Measurements from ENCODE around the gene BAZ2B. TPM values are rescaled to one million over a fixed set of nuclear protein-coding genes. Genes with fewer than 3 reads are reported as not detected.
A peak's percentile ranks its signal among the peaks of the same experiment; 100 is the strongest.

BAZ2B gene
- total RNA-seq, 3 donors from 2014 or later, result 58.9 to 98.1 (median 72.5) TPM

DNA sequence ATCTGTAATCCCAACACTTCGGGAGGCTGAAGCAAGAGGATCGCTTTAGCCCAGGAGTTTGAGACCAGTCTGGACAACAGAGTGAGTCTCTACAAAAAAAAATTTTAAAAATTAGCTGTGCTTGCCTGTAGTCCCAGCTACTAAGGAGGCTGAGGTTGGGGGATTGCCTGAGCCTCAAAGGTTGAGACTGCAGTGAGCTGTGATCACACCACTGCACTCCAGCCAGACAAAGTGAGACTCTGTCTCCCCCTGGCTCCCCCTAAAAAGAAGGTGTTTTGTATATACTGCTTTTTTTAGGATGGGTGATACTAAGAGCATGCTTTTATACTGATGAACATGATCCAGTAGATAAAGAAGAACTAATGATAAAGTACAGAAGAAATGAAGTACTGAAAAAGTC, 145.0 kb downstream of the BAZ2B start:
- H3K4me1 ChIP-seq (ENCODE audit: low read depth), result no peaks in the 10 kb centered on the region
- intact Hi-C loops (cut with DNase I, micrococcal nuclease), result no loop called here
- TF ChIP-seq CTCF (IDR thresholded peaks at IDR 0.05), result no peak
- H3K36me3 ChIP-seq (ENCODE audit: low read depth), result no peaks in the 10 kb centered on the region
- H3K9me3 ChIP-seq, result no peaks in the 10 kb centered on the region
- ATAC-seq (no peak), DNase-seq (no peak)
- H3K4me3 ChIP-seq, result no peak overlapping the region

- no peak for DNase-seq
- TF ChIP-seq CTCF (IDR thresholded peaks at IDR 0.05), result no peak
- H3K4me3 ChIP-seq, result no peak overlapping the region
- ATAC-seq, result no peak
- no peaks in the 10 kb centered on the region for H3K36me3 ChIP-seq (ENCODE audit: low read depth)
- H3K4me1 ChIP-seq (ENCODE audit: low read depth), result no peaks in the 10 kb centered on the region
- intact Hi-C loops (cut with DNase I, micrococcal nuclease), result no loop called here
- no peaks in the 10 kb centered on the region for H3K9me3 ChIP-seq
These were observed 148.1 kb downstream of the BAZ2B start for GRCh38 chr2:159468257-159468656.

GRCh38 chr2:159462961-159463360, 153.4 kb downstream of the BAZ2B start:
- peaks cover 7% of the 10 kb centered on the region for H3K4me1 ChIP-seq (ENCODE audit: low read depth)
- ATAC-seq (no peak), DNase-seq (no peak)
- no peaks in the 10 kb centered on the region for H3K9me3 ChIP-seq
- intact Hi-C loops (cut with DNase I, micrococcal nuclease), result no loop called here
- H3K36me3 ChIP-seq (ENCODE audit: low read depth), result no peaks in the 10 kb centered on the region
- H3K4me3 ChIP-seq, result no peak overlapping the region
- no peak for TF ChIP-seq CTCF (IDR thresholded peaks at IDR 0.05)

- Histone ChIP-seq H3K4me1 (ENCODE audit: low read depth) (peaks cover 13% of the 10 kb centered on the region), H3K36me3 (ENCODE audit: low read depth) (no peaks in the 10 kb centered on the region), H3K9me3 (no peaks in the 10 kb centered on the region), H3K4me3 (no peak overlapping the region)
- intact Hi-C loops (cut with DNase I, micrococcal nuclease), result no loop called here
- no peak for TF ChIP-seq CTCF (IDR thresholded peaks at IDR 0.05)
- DNase-seq, result no peak
- ATAC-seq, result no peak
These were observed 154.1 kb downstream of the BAZ2B start for GRCh38 chr2:159462201-159462785.

DNA sequence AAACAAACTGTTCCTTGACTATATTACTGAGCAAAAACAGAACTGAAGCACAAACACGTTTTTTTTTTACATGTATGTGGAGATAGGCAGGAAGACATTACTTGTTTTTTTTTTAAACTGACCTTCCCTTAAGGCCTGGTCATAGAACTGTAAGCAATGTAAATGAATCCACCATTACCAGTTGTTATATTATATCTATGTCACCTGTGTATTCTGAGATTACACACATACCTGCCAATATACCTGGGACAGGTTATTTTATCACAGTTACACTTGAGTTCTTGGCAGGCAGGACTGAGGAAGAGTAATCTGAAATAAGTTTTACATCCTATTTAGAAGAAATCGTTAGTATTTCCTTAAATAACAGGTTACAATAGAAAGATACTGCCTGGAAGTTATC, 155.3 kb downstream of the BAZ2B start:
- intact Hi-C loops (cut with DNase I, micrococcal nuclease), result no loop called here
- Histone ChIP-seq H3K4me3 (no peak overlapping the region), H3K9me3 (no peaks in the 10 kb centered on the region), H3K36me3 (ENCODE audit: low read depth) (no peaks in the 10 kb centered on the region), H3K4me1 (ENCODE audit: low read depth) (peaks cover 23% of the 10 kb centered on the region)
- no peak for TF ChIP-seq CTCF (IDR thresholded peaks at IDR 0.05)
- DNase-seq (no peak), ATAC-seq (peak; percentile 59)

DNA sequence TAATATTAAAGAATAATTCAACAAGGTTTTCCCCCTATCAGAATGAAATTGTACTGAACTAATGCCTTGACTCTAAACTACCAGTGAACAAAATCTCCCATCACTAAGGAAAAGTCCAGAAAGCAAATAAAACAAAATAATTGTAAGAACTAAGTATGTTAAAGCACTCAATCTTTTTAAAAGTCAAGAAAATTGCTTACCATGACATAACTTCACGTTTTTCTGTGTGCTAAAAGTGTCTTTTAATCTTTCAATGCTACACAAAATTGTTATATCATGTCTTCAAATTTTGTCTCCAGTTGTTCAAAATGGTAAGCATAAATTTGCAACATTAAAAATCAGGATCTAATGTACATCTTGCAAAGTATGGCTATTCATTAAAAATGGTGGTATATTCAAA, 156.1 kb downstream of the BAZ2B start:
- no peaks in the 10 kb centered on the region for H3K9me3 ChIP-seq
- no peak overlapping the region for H3K4me3 ChIP-seq
- no peaks in the 10 kb centered on the region for H3K36me3 ChIP-seq (ENCODE audit: low read depth)
- intact Hi-C loops (cut with DNase I, micrococcal nuclease), result no loop called here
- DNase-seq (no peak), ATAC-seq (no peak)
- peaks cover 23% of the 10 kb centered on the region for H3K4me1 ChIP-seq (ENCODE audit: low read depth)
- no peak for TF ChIP-seq CTCF (IDR thresholded peaks at IDR 0.05)
